ENCODE results near the gene ST6GALNAC3.

DNA sequence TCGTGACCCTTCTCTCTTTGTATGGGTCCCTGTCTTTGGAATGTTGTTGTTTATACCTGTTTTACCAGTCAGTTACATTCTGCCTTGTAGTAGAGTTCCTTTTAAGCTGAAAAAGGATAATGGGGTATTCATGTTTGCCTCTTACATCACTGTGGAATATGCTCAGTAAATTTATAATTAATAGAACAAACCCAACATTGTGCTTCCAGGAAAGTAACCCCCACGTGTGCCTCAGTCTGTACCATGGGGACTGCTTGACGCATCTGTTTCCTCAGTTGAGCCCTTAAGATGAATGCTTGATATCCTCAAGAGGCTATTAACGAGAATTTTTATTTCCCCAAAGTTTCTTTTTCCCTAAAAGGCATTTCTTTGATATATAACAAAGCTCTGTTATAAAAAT, 73.4 kb downstream of the ST6GALNAC3 start:
- TF ChIP-seq, protein P1, sequence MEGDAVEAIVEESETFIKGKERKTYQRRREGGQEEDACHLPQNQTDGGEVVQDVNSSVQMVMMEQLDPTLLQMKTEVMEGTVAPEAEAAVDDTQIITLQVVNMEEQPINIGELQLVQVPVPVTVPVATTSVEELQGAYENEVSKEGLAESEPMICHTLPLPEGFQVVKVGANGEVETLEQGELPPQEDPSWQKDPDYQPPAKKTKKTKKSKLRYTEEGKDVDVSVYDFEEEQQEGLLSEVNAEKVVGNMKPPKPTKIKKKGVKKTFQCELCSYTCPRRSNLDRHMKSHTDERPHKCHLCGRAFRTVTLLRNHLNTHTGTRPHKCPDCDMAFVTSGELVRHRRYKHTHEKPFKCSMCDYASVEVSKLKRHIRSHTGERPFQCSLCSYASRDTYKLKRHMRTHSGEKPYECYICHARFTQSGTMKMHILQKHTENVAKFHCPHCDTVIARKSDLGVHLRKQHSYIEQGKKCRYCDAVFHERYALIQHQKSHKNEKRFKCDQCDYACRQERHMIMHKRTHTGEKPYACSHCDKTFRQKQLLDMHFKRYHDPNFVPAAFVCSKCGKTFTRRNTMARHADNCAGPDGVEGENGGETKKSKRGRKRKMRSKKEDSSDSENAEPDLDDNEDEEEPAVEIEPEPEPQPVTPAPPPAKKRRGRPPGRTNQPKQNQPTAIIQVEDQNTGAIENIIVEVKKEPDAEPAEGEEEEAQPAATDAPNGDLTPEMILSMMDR (IDR thresholded peaks at IDR 0.05): no peak
- TF ChIP-seq POLR2AphosphoS5 (IDR thresholded peaks at IDR 0.05): no peak
- TF ChIP-seq POLR2A (IDR thresholded peaks at IDR 0.05): no peak
